Esophagus (tissue), 2 donors: ENCODE data around the gene AIP. TPM values are rescaled to one million over a fixed set of nuclear protein-coding genes. Genes with fewer than 3 reads are reported as not detected.
A peak's percentile ranks its signal among the peaks of the same experiment; 100 is the strongest.

Experiments
- H3K27ac ChIP-seq, 2 donors: one replicate each; pipeline ENCODE4 v1.5.1; 2013; ENCODE audit warnings: low read depth in 2 of 2, mild to moderate bottlenecking in 2 of 2, inconsistent platforms in 1 of 2, low read length in 1 of 2, moderate library complexity in 1 of 2
- H3K27me3 ChIP-seq, 2 donors: one replicate each; pipeline ENCODE4 v1.6.1; 2013; ENCODE audit warnings: low read length in 2 of 2, control low read depth in 1 of 2, mild to moderate bottlenecking in 1 of 2; ENCODE audit not compliant: insufficient read depth in 2 of 2, control insufficient read depth in 1 of 2
- H3K36me3 ChIP-seq, 2 donors: one replicate each; pipeline ENCODE4 v1.6.1; 2013; ENCODE audit warnings: low read length in 1 of 2; ENCODE audit not compliant: control insufficient read depth in 2 of 2, insufficient read depth in 2 of 2
- H3K4me1 ChIP-seq, 2 donors: one replicate each; pipeline ENCODE4 v1.6.1; 2013; ENCODE audit warnings: low read length in 1 of 2; ENCODE audit not compliant: control insufficient read depth in 2 of 2, insufficient read depth in 2 of 2
- H3K4me3 ChIP-seq, 2 donors: one replicate each; pipeline ENCODE4 v1.5.1; 2013; ENCODE audit warnings: low read length in 2 of 2, mild to moderate bottlenecking in 2 of 2, low read depth in 1 of 2, moderate library complexity in 1 of 2
- H3K9me3 ChIP-seq, 2 donors: one replicate each; pipeline ENCODE4 v1.6.1; 2013; ENCODE audit warnings: mild to moderate bottlenecking in 2 of 2, low read depth in 1 of 2, low read length in 1 of 2, moderate library complexity in 1 of 2; ENCODE audit not compliant: control insufficient read depth in 2 of 2, insufficient read depth in 1 of 2
- WGBS, 2 donors: extraction: QIAGEN DNeasy Blood & Tissue Kit; methylation state at CpG; one replicate each; pipeline ENCODE4 v1.1.7; 2013; 5-methylcytosine and 5-hydroxymethylcytosine counted together
- polyA plus RNA-seq, 2 donors: library from polyadenylated mRNA; stranded (reverse); fragments of 200-250 nt; gene quantifications; one replicate each; pipeline ENCODE4 v1.2.3, GENCODE V29; 2013
- donor health status: healthy with polysubstance abuse.
- donor health status: Bipolar disorder and iron deficiency.

The AIP gene
- 10 to 100 TPM; 34.1 to 41.5 TPM for polyA plus RNA-seq

- no peaks in the 10 kb centered on the region for H3K27me3 ChIP-seq
- peak within 1 kb of the TSS; percentile 58 to 66 for H3K4me3 ChIP-seq
- WGBS, 2 donors, result 8 to 10% methylated on average over 60 of the region's 60 CpGs
- no peaks in the 10 kb centered on the region for H3K9me3 ChIP-seq
- no peaks in the 10 kb centered on the region for H3K36me3 ChIP-seq
- peak within 1 kb of the TSS; percentile 76 to 95 for H3K27ac ChIP-seq
- H3K4me1 ChIP-seq, result peaks cover 4 to 19% of the 10 kb centered on the region in 2 donors
Observed at GRCh38 chr11:67482827-67483798, at the start of gene AIP. Gene AIP (plus strand): TSS chr11:67483026. CDS start chr11:67483159, 133 bp downstream.

DNA sequence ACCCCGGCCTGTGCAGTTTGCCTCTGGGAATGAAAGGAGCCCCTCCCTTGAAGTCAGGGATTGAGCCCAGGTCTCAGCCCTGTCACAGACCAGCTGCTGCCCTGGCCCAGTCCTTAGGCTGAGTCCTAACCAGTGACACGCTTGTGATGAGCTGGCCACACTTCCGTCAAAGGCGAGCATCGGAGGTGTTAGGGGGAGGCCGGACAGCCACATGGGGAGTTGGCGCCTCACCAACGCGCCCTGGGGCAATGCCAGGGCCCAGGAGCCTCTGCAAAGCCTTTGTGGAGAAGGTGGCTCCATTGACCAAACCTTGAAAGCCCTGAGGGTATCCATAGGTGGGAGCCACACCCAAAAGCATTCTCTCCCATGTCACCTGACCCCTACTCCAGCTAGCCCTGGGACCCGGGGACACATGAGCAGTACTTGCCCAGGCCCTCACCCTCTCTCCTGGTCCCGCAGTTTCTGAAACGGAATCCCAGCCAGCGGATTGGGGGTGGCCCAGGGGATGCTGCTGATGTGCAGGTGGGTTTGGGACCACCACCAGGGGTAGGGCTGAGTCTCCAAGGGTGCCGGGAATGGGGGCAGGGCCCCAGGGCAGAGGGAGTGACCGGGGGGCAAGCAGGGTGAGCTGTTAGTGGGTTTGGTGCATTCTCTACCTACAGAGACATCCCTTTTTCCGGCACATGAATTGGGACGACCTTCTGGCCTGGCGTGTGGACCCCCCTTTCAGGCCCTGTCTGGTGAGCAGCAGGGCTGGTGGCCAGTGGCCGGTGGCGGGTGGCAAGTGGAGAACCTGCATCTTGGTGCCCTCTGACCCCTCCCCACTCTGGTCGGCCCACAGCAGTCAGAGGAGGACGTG lies 49.1 kb upstream of the AIP start:
- Histone ChIP-seq H3K9me3 (no peaks in the 10 kb centered on the region), H3K36me3 (peaks cover 3 to 67% of the 10 kb centered on the region in 2 donors), H3K4me3 (no peak overlapping the region), H3K4me1 (peaks cover 8 to 22% of the 10 kb centered on the region in 2 donors), H3K27me3 (no peaks in the 10 kb centered on the region), H3K27ac (no peak overlapping the region)
- 77 to 78% methylated on average over 22 of the region's 22 CpGs for WGBS, 2 donors

DNA sequence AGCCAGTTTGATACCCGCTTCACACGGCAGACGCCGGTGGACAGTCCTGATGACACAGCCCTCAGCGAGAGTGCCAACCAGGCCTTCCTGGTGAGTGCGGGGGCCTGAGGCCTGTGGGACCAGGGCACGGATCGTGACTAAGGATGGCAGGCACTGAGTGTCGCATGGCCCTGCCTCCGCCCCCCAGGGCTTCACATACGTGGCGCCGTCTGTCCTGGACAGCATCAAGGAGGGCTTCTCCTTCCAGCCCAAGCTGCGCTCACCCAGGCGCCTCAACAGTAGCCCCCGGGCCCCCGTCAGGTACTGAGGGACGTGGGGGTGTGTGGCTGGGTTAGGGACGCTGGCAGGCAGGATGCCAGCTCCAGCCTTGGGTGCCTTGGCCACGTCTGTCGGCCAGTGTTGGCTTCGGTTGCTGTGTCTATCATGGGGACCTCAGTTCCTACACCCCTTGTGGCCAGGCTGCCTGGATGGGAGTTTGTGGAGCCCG lies 48.4 kb upstream of the AIP start:
- 70 to 76% methylated on average over 23 of the region's 23 CpGs for WGBS, 2 donors
- Histone ChIP-seq H3K36me3 (peaks cover 3 to 71% of the 10 kb centered on the region in 2 donors), H3K27me3 (no peaks in the 10 kb centered on the region), H3K9me3 (no peaks in the 10 kb centered on the region), H3K4me1 (peaks cover 9 to 20% of the 10 kb centered on the region in 2 donors), H3K27ac (peak overlapping the region in 1 of 2 donors; percentile 22), H3K4me3 (no peak overlapping the region)

- Histone ChIP-seq H3K4me3 (no peak overlapping the region), H3K27ac (peak overlapping the region in 1 of 2 donors; percentile 22), H3K9me3 (no peaks in the 10 kb centered on the region), H3K36me3 (peaks cover 3 to 78% of the 10 kb centered on the region in 2 donors), H3K27me3 (no peaks in the 10 kb centered on the region), H3K4me1 (peaks cover 13 to 21% of the 10 kb centered on the region in 2 donors)
- WGBS, 2 donors, result 67 to 71% methylated on average over 25 to 26 of the region's 26 CpGs
Observed at GRCh38 chr11:67435031-67435726, 47.6 kb upstream of the AIP start.

DNA sequence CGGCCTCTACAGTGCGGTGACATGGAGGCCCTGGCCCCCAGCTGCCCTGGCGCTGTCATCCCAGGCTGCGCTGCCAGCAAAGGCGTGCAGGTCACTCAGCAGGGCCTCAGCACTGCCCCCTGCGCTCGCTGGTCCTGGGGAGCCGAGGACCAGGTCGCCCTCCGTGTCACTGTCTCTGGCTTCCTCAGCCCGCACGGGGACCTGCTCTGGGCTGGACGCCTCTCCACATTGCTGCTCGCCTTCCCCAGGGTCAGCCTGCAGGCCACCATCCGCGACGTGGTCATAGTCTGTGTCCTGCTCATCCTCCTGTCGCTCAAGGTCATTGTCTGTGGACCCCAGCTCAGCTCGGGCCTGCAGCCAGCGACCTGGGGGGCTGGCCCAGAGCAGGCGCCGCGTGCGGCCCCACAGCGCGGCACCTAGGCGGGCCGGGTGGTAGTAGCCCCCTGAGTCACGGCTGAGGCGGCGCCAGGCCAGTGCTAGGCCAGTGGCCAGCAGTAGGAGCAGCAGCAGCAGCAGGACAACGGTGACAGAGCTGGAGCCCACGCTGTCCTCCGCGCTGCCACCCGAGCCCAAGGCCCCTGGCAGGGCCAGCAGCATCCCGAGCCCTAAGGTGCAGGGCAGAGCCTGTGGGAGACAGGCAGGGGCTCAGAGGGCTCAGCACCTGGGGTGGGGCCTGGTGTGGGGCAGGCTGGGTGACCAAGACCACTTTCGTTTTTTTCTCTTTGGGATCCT lies 46.9 kb upstream of the AIP start:
- Histone ChIP-seq H3K4me3 (peak overlapping the region; percentile 16 to 25), H3K4me1 (peaks cover 13 to 25% of the 10 kb centered on the region in 2 donors), H3K36me3 (peaks cover 3 to 78% of the 10 kb centered on the region in 2 donors), H3K27me3 (no peaks in the 10 kb centered on the region), H3K9me3 (no peaks in the 10 kb centered on the region), H3K27ac (peak overlapping the region in 1 of 2 donors; percentile 17)
- 82 to 83% methylated on average over 38 of the region's 38 CpGs for WGBS, 2 donors

- Histone ChIP-seq H3K36me3 (peaks cover 3 to 83% of the 10 kb centered on the region in 2 donors), H3K9me3 (no peaks in the 10 kb centered on the region), H3K4me1 (peaks cover 13 to 29% of the 10 kb centered on the region in 2 donors), H3K4me3 (peak overlapping the region; percentile 16 to 25), H3K27me3 (no peaks in the 10 kb centered on the region), H3K27ac (peak overlapping the region in 1 of 2 donors; percentile 43)
- 40 to 51% methylated on average over 6 of the region's 6 CpGs for WGBS, 2 donors
Observed at GRCh38 chr11:67436459-67437081, 46.3 kb upstream of the AIP start.

DNA sequence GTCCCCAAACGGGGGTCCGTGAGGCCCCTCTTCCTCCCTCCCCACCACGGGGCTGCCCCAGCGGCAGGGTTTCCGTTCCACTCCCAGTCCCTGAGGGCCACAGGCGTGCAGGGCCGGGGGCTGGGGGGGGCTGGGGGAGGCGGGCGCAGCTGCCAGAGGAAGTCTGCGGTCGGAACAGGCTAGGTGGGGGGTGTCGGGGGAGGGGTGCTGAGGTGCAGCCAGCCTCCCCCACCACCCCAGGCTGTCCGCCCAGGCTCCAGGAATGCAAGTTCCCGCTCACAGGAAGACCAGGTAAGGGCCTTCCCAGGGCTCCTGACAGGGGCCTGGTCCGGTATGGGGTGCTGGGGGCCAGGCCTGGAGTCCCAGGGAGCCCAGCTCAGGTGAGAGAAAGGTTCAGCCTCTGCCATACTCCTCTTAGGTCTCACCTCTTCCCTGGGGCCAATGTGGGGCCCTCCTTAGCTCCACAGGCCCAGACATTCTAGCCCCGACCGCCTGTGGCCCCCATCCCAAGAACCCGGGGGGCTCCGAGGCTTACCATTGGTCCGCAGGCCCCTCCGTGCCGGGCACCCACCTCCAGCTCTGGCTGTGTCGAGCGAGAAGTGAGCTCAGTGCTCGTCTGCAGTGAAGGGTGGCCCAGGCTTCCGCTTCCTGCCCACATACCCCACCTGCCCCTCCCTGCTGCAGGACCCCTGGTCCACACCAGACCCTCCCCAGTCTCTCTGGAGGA lies 45.6 kb upstream of the AIP start, which contains the start of gene PTPRCAP:
PTPRCAP (minus strand) TSS at position 601 of the 727 bp plus-strand sequence; CDS start at position 538, 63 bp downstream.
- H3K36me3 ChIP-seq, result peaks cover 3 to 80% of the 10 kb centered on the region in 2 donors
- H3K4me1 ChIP-seq, result peaks cover 13 to 30% of the 10 kb centered on the region in 2 donors
- peak within 1 kb of the TSS; percentile 25 to 40 for H3K4me3 ChIP-seq
- no peaks in the 10 kb centered on the region for H3K9me3 ChIP-seq
- peak within 1 kb of the TSS; percentile 70 to 85 for H3K27ac ChIP-seq
- no peaks in the 10 kb centered on the region for H3K27me3 ChIP-seq
- WGBS, 2 donors, result 69% methylated on average over 17 to 26 of the region's 26 CpGs

GRCh38 chr11:67437809-67438157 lies 45.0 kb upstream of the AIP start:
- Histone ChIP-seq H3K4me1 (peaks cover 17 to 32% of the 10 kb centered on the region in 2 donors), H3K27me3 (no peaks in the 10 kb centered on the region), H3K36me3 (peaks cover 3 to 74% of the 10 kb centered on the region in 2 donors), H3K4me3 (peak overlapping the region; percentile 16 to 40), H3K9me3 (no peaks in the 10 kb centered on the region), H3K27ac (peak overlapping the region in 1 of 2 donors; percentile 39)
- WGBS, 2 donors, result 61 to 72% methylated on average over 3 of the region's 3 CpGs
